Activated CD8-positive, alpha-beta memory T cell treated with anti-CD3 and anti-CD28 coated beads, Interleukin-2, amount 50 U/mL, for 48 hours (primary cell): ENCODE measurements around the gene CPNE7.
"Not testable (repeated sequence)": the region's sequence is repeated elsewhere in the genome, so short reads cannot be mapped to it uniquely, and the experiment has no call there.

Source experiments
- DNase-seq: peaks from one replicate; pipeline ENCODE4 v3.0.0-alpha.2; 2020

The CPNE7 gene

DNA sequence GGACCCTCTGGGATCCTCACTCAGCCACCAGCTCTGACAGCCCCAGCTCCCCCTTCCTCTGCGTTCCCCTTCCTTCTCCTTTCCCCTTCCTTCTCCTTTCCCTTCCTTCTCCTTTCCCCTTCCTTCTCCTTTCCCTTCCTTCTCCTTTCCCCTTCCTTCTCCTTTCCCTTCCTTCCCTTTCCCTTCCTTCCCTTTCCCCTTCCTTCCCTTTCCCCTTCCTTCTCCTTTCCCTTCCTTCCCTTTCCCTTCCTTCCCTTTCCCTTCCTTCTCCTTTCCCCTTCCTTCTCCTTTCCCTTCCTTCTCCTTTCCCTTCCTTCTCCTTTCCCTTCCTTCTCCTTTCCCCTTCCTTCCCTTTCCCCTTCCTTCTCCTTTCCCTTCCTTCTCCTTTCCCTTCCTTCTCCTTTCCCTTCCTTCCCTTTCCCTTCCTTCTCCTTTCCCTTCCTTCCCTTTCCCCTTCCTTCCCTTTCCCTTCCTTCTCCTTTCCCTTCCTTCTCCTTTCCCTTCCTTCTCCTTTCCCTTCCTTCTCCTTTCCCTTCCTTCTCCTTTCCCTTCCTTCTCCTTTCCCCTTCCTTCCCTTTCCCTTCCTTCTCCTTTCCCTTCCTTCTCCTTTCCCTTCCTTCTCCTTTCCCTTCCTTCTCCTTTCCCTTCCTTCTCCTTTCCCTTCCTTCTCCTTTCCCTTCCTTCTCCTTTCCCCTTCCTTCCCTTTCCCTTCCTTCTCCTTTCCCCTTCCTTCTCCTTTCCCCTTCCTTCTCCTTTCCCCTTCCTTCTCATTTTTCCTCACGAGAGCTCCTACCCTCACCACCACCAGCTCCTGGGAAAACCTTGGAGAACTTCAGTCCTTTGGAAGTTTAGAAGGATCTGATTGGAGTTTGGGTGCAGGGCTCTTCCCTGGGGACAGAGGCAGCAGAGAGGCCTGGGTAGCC is 59.2 kb downstream of the CPNE7 start:
- DNase-seq, result not testable (repeated sequence)

DNA sequence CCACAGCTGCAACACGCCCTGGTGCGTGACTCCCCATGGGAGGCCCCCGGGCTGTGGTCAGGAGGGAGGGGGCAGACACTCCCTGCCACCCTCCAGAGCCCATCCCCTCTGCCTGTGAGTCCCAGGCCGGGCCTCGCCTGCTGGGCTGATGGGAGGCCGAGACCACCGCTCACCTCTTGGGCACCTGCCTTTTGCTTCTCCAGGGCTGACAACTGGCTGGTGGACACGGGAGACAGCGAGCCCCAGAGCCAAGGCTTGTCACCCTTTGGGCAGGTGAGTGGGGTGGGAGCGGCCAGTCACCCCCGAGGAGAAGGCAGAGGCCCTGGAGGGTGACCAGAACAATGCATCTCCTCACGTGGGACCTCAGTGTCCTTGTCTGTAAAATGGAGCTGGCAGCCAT is 61.1 kb downstream of the CPNE7 start:
- no peak for DNase-seq

DNA sequence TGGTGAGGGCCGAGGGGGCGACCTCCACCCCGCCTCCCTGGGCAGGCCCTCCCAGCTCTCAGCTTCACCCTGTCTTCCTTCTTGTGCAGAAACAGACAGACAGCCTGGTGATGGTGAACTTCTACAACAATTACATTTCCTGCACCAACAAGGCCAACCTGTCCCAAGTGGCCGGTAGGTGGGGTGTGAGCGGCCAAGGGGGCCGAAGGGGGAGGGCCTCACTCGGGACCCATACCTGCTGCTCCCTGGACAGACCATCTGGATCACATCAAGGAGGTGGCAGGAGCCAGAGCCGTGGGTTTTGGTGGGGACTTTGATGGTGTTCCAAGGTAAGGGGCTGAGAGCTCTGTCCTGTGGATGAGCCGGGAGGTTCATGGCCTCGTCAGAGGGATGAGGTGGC is 61.8 kb downstream of the CPNE7 start:
- no peak for DNase-seq

DNA sequence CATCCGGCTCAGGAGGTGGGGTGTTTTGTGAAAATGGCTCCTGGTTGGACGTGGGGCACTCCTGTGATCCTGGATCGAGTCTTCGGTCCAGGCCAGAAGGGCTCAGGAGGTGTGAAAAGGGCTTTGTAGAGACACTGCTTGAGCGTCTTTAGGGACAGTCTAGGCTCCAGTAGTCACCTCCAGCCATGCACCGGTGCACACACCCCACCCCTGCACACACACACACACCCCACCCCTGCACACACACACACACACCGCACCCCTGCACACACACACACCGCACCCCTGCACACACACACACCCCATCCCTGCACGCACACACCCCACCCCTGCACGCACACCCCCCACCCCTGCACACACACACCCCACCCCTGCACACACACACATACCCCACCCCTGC is 62.9 kb downstream of the CPNE7 start:
- DNase-seq, result no peak

DNA sequence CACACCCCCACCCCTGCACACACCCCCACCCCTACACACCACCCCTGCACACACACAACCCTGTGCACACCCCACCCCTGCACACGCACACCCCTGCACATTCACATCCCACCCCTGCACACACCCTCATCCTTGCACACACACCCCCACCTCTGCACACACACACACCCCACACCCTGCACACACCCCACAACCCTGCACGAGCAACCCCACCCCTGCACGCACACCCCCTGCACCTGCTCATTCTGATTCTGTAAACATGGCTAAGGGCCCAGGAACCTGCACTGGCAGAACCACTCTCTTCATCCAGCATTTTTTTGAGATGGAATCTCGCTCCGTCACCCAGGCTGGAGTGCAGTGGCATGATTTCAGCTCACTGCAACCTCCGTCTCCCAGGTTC is 63.8 kb downstream of the CPNE7 start:
- DNase-seq, result no peak

DNA sequence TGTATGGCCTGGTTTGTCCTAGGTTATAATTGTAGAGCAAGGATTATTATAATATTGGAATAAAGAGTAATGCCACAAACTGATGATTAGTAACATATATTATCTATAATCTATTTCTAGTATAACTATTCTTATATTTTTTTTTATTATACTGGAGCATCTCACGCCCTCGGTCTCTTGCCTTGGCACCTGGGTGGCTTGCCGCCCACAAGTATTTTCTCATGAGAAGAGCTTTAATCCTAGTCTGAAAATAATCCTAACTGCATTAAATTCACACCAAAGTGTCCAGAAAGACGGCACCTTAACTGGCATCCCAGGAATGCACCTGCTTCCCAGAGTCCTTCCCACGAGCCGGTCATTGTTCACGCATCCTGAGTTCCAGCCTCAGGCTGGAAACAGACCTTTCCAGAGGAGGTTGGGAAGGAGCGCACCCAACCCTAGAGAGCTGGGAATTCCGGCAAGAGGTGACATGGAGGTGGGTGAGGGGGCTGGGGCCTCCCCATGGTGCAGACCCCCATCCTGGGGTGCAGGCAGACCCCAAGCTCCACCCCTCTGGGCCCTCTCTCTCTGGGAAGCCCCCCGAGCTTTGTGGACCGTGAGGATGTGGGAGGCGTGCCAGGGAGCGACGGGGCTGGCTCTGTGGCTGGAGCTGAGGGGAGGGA is 66.0 kb downstream of the CPNE7 start:
- DNase-seq, result no peak

DNA sequence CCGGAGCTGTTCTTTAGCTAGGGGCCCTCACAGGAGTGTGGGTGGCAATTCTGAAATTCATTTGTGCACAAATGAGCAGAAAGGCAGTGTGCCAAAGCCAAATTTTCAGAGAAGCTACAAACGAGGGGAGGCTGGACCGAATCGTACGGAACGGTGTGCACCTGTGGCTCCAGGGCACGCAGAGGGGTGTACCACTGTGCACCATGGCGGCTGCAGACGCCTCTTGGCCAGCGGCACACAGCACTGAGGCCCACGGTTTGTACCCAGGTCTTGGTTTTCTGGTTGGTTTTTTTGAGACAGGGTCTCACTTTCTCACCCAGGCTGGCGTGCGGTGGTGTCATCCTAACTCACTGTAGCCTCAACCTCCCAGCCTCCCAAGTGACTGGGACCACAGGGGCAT is 67.0 kb downstream of the CPNE7 start:
- DNase-seq, result no peak

DNA sequence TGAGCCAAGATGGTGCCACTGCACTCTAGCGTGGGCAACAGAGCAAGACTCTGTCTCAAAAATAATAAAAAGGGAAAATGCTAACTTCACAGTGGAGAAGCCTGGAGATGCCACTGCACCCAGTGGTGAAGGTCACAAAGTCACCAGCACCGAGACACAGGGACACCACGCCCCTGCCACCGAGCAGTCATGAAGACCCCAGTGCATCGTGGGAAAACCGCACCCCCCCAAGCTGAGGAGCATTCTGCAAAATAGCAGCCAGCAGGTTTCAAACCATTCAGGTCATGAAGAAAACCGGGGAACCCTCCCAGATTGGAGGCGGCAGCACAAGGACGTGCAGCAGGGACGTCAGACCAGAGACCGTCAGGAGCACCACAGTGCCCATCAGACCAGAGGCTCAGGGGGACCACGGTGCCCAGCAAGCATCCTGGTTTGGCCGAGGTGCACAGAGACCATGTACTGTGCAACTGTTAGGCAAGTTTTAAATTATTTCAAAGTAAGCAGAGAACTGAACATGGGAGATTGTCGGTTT is 68.3 kb downstream of the CPNE7 start:
- DNase-seq, result no peak

DNA sequence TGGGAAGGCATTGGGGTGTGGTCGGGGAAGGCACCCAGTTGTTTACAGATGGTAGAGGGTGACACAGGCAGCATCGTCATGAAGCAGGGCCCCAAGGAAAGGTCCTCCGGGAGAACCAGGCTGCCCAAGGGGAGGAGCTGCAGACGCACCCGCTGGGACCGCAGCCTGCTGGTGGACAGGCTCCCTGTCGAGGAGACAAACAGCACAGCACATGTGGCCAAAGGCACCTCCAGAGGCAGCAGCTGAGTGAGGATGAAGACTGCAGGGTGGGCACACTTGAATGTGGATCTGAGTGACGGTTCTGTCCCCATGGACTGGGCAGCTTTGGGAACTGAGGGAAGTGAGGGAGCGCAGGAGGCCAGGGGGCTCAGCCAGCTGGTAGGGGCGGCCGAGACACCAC is 69.6 kb downstream of the CPNE7 start:
- DNase-seq, result no peak

DNA sequence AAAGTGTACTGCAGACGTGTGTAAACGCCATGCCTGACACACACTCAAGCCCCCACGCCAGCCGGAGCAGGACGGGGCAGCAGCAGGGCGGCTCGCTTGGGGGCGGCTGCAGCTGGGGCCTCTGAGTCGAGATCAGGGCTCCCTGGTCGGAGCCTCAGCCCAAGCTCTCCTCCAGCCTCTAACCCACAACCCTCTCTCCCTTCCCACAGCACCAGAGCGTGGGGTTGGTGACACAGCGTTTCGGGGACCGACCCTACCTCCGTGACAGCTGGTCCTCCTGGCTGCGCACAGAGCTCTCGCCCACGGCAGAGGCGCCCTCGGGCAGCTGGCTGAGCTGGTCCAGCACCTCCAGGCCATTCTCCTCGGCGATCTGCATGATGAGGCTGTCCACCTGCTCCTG is 70.7 kb downstream of the CPNE7 start:
- DNase-seq, result no peak
